Neural cell (in vitro differentiated cells): ENCODE measurements around the gene THADA. TPM values are rescaled to one million over a fixed set of nuclear protein-coding genes. Genes with fewer than 3 reads are reported as not detected.

ENCODE experiments used
- H2AFZ ChIP-seq: fragments of 200-600, 300-800 bp; sonication (generic), shearing (Covaris generic); 2 replicates; pipeline ENCODE4 v1.6.0; 2014; ENCODE audit warnings: low read depth, mild to moderate bottlenecking, antibody characterized with exemption, low read length, moderate library complexity
- H3F3A ChIP-seq: fragments of 200-600 bp; shearing (Covaris generic); 2 replicates; pipeline ENCODE4 v1.6.1; 2016; ENCODE audit warnings: mild to moderate bottlenecking, moderate library complexity, mixed read lengths, antibody characterized with exemption, low read length; ENCODE audit not compliant: insufficient read depth, poor library complexity, severe bottlenecking
- H3K27ac ChIP-seq: fragments of 200-600, 300-800 bp; sonication (generic), shearing (Covaris generic); 2 replicates; pipeline ENCODE4 v1.5.1; 2014; ENCODE audit warnings: mild to moderate bottlenecking, low read length, moderate library complexity
- H3K27me3 ChIP-seq: fragments of 300-800, 200-600 bp; sonication (generic), shearing (Covaris generic); 2 replicates; pipeline ENCODE4 v1.6.0; 2014; ENCODE audit warnings: mild to moderate bottlenecking, low read depth, low read length, moderate library complexity; ENCODE audit not compliant: insufficient read depth
- H3K36me3 ChIP-seq: fragments of 300-800, 200-600 bp; sonication (generic), shearing (Covaris generic); 2 replicates; pipeline ENCODE4 v1.5.1; 2014; ENCODE audit warnings: mild to moderate bottlenecking, antibody characterized with exemption, low read length, moderate library complexity; ENCODE audit not compliant: insufficient read depth
- H3K4me2 ChIP-seq: fragments of 300-800, 200-600 bp; sonication (generic), shearing (Covaris generic); 2 replicates; pipeline ENCODE4 v1.6.0; 2014; ENCODE audit warnings: mild to moderate bottlenecking, low read length
- H3K4me3 ChIP-seq: fragments of 300-800, 200-600 bp; sonication (generic), shearing (Covaris generic); 2 replicates; pipeline ENCODE4 v1.5.1; 2014; ENCODE audit warnings: mild to moderate bottlenecking, low read length, moderate library complexity
- H3K79me2 ChIP-seq: fragments of 200-600 bp; shearing (Covaris generic); replicated peaks from 2 replicates; pipeline ENCODE4 v1.6.0; 2014; ENCODE audit warnings: mild to moderate bottlenecking, low read length, moderate library complexity; ENCODE audit not compliant: insufficient read depth
- H3K9ac ChIP-seq: fragments of 300-800, 200-600 bp; sonication (generic), shearing (Covaris generic); 2 replicates; pipeline ENCODE4 v1.6.1; 2016; ENCODE audit warnings: mild to moderate bottlenecking, low read length, mixed read lengths
- H3K9me2 ChIP-seq: fragments of 200-600 bp; shearing (Covaris generic); 2 replicates; pipeline ENCODE4 v1.6.1; 2016; ENCODE audit warnings: mild to moderate bottlenecking, low read length, mixed read lengths; ENCODE audit not compliant: insufficient read depth
- H3K9me3 ChIP-seq: fragments of 200-600, 300-800 bp; sonication (generic), shearing (Covaris generic); 2 replicates; pipeline ENCODE4 v1.6.1; 2016; ENCODE audit warnings: mild to moderate bottlenecking, mixed run types, low read length, moderate library complexity, mixed read lengths
- H4K20me1 ChIP-seq: fragments of 200-600 bp; shearing (Covaris generic); 2 replicates; pipeline ENCODE4 v1.6.1; 2016; ENCODE audit warnings: mild to moderate bottlenecking, mixed run types; ENCODE audit not compliant: insufficient read depth
- CTCF ChIP-seq: fragments of 450-650 bp; IDR thresholded peaks from 2 replicates; pipeline ENCODE4 v1.5.1; 2014; ENCODE audit warnings: antibody characterized with exemption, mild to moderate bottlenecking, moderate library complexity; ENCODE audit not compliant: poor library complexity, severe bottlenecking
- EP300 ChIP-seq: fragments of 450-650 bp; conservative IDR thresholded peaks from 2 replicates; pipeline ENCODE4 v1.6.1; 2014; ENCODE audit warnings: antibody characterized with exemption, mild to moderate bottlenecking, moderate library complexity; ENCODE audit not compliant: poor library complexity, severe bottlenecking
- EZH2 ChIP-seq: fragments of 200-600, 300-800 bp; shearing (Covaris generic), sonication (generic); IDR thresholded peaks from 2 replicates; pipeline ENCODE4 v1.6.1; 2014; ENCODE audit warnings: antibody characterized with exemption, low read length, borderline replicate concordance, mild to moderate bottlenecking; ENCODE audit not compliant: insufficient read depth, poor library complexity, severe bottlenecking
- MXI1 ChIP-seq: fragments of 450-650 bp; conservative IDR thresholded peaks from 2 replicates; pipeline ENCODE4 v1.6.1; 2014; ENCODE audit warnings: antibody characterized with exemption, mild to moderate bottlenecking; ENCODE audit not compliant: poor library complexity, severe bottlenecking
- POLR2AphosphoS5 ChIP-seq: IDR thresholded peaks from 2 replicates; pipeline ENCODE4 v1.6.1; 2012
- RAD21 ChIP-seq: fragments of 450-650 bp; conservative IDR thresholded peaks from 2 replicates; pipeline ENCODE4 v1.6.1; 2014; ENCODE audit warnings: antibody characterized with exemption, mild to moderate bottlenecking, moderate library complexity
- REST ChIP-seq: IDR thresholded peaks from 2 replicates; pipeline ENCODE4 v1.6.1; 2012; ENCODE audit warnings: borderline replicate concordance
- SMC3 ChIP-seq: fragments of 450-650 bp; conservative IDR thresholded peaks from 2 replicates; pipeline ENCODE4 v1.6.1; 2014; ENCODE audit warnings: antibody characterized with exemption, mild to moderate bottlenecking, moderate library complexity; ENCODE audit not compliant: poor library complexity
- TAF1 ChIP-seq: IDR thresholded peaks from 2 replicates; pipeline ENCODE4 v1.6.1; 2012; ENCODE audit warnings: low read depth
- polyA plus RNA-seq: library from polyadenylated mRNA; depleted of rRNA; stranded (reverse); fragments of >200 nt; gene quantifications from 2 replicates; pipeline ENCODE4 v1.2.3, GENCODE V29; 2014

THADA gene
- polyA plus RNA-seq, 1 donor from 2014 or later: 8.5 TPM

- Histone ChIP-seq H3K9me2 (no peaks in the 10 kb centered on the region), H4K20me1 (no peaks in the 10 kb centered on the region), H3K4me3 (no peak overlapping the region), H3K79me2 (no peaks in the 10 kb centered on the region), H3K27me3 (no peaks in the 10 kb centered on the region), H3K27ac (no peak overlapping the region), H3K9me3 (no peaks in the 10 kb centered on the region), H3K4me2 (no peak overlapping the region), H2AFZ (no peak overlapping the region), H3K9ac (no peak overlapping the region), H3K36me3 (no peaks in the 10 kb centered on the region), H3F3A (no peaks in the 10 kb centered on the region)
- TF ChIP-seq RAD21 (no peak), EZH2 (no peak), REST (no peak), POLR2AphosphoS5 (no peak)
These were observed 121.6 kb downstream of the THADA start for GRCh38 chr2:43474273-43474672.

GRCh38 chr2:43473767-43474166 is 122.1 kb downstream of the THADA start:
- H3K27ac ChIP-seq: no peak overlapping the region
- no peak overlapping the region for H2AFZ ChIP-seq
- H3K4me2 ChIP-seq: no peak overlapping the region
- no peaks in the 10 kb centered on the region for H3K79me2 ChIP-seq
- no peaks in the 10 kb centered on the region for H4K20me1 ChIP-seq
- H3F3A ChIP-seq: no peaks in the 10 kb centered on the region
- H3K36me3 ChIP-seq: no peaks in the 10 kb centered on the region
- H3K27me3 ChIP-seq: no peaks in the 10 kb centered on the region
- no peaks in the 10 kb centered on the region for H3K9me2 ChIP-seq
- TF ChIP-seq EZH2: no peak
- TF ChIP-seq MXI1: no peak
- no peak for TF ChIP-seq CTCF
- no peak for TF ChIP-seq EP300
- TF ChIP-seq RAD21: no peak
- no peak for TF ChIP-seq POLR2AphosphoS5
- TF ChIP-seq REST: no peak
- no peak for TF ChIP-seq SMC3
- no peak for TF ChIP-seq TAF1
- no peak overlapping the region for H3K9ac ChIP-seq
- H3K9me3 ChIP-seq: no peaks in the 10 kb centered on the region
- no peak overlapping the region for H3K4me3 ChIP-seq
